Eye (tissue), 1 donor: ENCODE data around the gene IL18RAP.
A peak's percentile ranks its signal among the peaks of the same experiment; 100 is the strongest.

Experiments
- DNase-seq: peaks from one replicate; pipeline ENCODE4 v3.0.0-alpha.2; 2015

The IL18RAP gene

GRCh38 chr2:102463160-102463559, 40.2 kb downstream of the IL18RAP start:
- no peak for DNase-seq

- no peak for DNase-seq
Observed at GRCh38 chr2:102470168-102470567, 47.2 kb downstream of the IL18RAP start.

- DNase-seq: peak; percentile 68
Observed at GRCh38 chr2:102473020-102473419, 50.1 kb downstream of the IL18RAP start, which contains the start of gene SLC9A4. TSS of gene SLC9A4 (plus strand) at chr2:102473226. CDS start at chr2:102473760, 534 bp downstream.

DNA sequence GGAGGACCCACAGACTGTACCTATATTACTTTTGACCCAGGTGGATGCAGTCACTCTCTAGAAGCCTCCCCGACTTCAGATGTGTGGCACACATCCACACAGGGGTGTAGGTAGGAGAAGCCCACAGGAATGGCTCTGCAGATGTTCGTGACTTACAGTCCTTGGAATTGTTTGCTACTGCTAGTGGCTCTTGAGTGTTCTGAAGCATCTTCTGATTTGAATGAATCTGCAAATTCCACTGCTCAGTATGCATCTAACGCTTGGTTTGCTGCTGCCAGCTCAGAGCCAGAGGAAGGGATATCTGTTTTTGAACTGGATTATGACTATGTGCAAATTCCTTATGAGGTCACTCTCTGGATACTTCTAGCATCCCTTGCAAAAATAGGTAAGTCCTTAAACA, 50.7 kb downstream of the IL18RAP start:
- DNase-seq: no peak

GRCh38 chr2:102474785-102475184, 51.8 kb downstream of the IL18RAP start:
- no peak for DNase-seq

GRCh38 chr2:102478686-102479470, 55.9 kb downstream of the IL18RAP start:
- DNase-seq: no peak

GRCh38 chr2:102480285-102481195, 57.6 kb downstream of the IL18RAP start:
- no peak for DNase-seq

GRCh38 chr2:102481931-102482330, 59.0 kb downstream of the IL18RAP start:
- DNase-seq: no peak

DNA sequence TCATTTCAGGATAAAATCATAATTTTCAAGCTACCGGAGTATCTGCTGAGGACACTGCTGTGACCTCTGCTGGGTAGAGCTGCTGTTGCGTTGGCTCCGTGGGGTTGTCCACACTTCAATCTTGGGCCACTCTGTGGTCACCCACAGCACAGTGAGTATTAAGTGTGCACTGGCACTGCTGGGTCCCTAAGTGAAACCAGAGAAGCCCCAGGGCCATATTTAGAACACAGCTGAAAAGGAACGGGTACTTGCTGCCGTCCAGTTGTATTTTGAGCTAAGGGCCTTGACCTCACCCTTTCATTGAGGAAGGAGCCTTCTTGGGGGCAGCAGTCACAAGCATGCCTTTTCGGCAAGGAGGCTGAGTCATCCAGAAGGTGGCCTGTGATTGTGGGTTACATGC, 60.1 kb downstream of the IL18RAP start:
- DNase-seq: no peak

- no peak for DNase-seq
Observed at GRCh38 chr2:102484310-102485061, 61.5 kb downstream of the IL18RAP start.

DNA sequence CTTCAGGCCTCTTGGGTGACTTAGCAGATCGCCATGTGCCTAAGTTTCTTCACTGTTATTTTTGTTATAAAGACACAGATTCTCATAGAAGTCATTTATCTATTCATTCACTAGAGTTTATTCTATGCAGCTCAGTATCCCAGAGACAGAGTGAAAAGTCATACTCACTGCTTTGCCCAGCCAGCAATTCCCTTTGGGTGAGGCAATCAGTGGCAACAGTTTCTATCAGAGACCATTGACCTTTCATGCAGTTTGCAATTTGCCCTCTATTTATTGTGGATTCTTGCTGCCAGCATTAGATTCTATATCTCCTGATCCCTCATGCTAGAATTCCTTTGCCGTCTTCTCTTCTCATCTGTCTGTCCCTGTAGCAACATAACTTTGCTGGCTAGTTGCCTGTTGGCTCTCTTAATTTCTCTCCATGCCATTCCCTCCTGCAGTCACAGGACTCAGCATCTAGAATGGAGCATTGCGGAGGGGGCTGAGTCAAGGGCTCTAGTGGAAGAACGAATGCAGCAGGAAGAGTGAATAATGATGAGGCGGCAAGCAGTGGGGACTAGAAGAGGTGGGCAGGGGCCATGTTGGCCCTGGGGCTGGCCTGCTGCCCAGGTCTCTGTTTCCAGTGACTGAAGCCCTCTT, 62.3 kb downstream of the IL18RAP start:
- no peak for DNase-seq

GRCh38 chr2:102486941-102487702, 64.2 kb downstream of the IL18RAP start:
- DNase-seq: no peak

GRCh38 chr2:102487761-102488462, 65.0 kb downstream of the IL18RAP start:
- peak; percentile 8 for DNase-seq

DNA sequence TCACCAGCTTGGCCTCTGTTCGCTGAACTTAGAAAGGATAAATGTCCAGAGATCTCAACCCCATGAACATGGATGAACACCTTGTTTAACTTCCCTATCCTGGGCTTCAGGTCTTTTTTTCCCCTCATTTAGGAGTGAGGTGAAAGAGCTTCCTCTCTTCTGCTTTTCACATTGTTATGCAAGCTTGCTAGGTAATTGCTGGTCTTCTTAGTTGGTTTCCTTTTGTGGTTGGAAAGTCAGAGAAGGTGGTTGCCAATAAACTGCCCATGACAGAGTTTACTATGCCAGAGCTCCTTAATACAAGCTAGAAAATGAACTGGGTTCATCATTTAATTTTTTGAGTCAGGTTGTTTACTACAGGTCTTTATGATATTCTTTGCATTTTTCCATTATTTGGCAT, 66.7 kb downstream of the IL18RAP start:
- no peak for DNase-seq

DNA sequence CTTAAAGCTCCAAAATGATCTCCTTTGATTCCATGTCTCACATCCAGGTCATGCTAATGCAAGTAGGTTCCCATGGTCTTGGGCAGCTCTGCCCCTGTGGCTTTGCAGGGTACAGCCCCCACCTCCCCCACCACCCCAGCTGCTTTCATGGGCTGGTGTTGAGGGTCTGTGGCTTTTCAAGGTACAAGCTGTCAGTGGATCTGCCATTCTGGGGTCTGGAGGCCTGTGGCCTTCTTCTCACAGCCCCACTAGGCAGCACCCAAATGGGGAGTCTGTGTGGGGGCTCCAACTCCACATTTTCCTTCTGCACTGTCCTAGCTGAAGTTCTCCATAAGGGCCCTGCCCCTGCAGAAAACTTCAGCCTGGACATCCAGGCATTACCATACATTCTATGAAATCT, 69.0 kb downstream of the IL18RAP start:
- no peak for DNase-seq

DNA sequence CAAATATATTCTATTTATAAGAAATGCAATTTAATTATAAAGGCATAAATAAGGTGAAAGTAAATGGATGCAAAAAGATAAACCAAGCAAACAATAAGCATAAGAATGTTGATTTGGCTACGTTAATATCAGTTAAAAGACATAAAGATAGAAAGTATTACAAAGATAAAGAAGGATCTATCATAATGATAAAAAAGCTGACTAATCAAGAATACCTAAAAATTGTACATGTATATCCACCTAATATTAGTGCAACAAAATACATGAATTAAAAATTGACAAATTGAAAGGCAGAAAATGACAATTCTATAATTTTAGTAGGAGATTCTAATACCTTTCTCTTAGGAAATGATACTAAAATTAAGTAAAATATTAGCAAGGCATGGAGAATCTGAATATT, 71.6 kb downstream of the IL18RAP start:
- no peak for DNase-seq

GRCh38 chr2:102498414-102498813, 75.5 kb downstream of the IL18RAP start:
- DNase-seq: no peak

DNA sequence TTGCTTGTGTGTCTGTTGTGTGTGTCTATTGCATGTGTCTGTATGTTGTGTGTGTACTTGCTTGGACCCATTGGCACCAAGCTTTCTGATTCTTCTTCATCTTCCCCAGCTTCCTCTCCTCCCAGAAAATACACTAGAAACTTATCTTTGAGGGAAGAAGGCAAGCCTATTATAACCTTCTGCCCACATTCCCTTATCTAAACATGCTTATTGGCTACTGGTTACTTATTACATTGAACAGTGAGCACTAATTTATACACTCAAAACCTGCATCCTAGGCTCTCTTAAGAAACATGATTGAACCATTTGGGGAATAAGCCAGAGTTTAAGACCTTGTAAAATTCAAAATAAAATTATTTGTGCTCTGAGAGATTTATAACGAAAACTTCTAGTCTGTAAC, 76.6 kb downstream of the IL18RAP start:
- DNase-seq: no peak
